WTC11 (cell line): ENCODE measurements around the gene SPINT1. TPM values are rescaled to one million over a fixed set of nuclear protein-coding genes. Genes with fewer than 3 reads are reported as not detected.
A peak's percentile ranks its signal among the peaks of the same experiment; 100 is the strongest.

ENCODE experiments used
- ATAC-seq: fragments of 200-7000 bp; cut with Tn5 transposase; 2 replicates; pipeline ENCODE4 v1.10.0; 2021; ENCODE audit warnings: mild to moderate bottlenecking, moderate library complexity
- CTCF ChIA-PET: fragments of 300-600 bp; sonication (Branson Sonifier 250); formaldehyde crosslinking; loops from one replicate; lab custom pipeline; 2021; ENCODE audit warnings: antibody characterized with exemption; lab: Charles Lee
- POLR2A ChIA-PET: fragments of 350-600 bp; sonication (Branson Sonifier 250); formaldehyde crosslinking; loops from one replicate; lab custom pipeline; 2021; ENCODE audit warnings: antibody characterized with exemption; lab: Charles Lee
- DNase-seq: peaks from one replicate; pipeline ENCODE4 v3.0.0; 2021; ENCODE audit warnings: low spot score
- H3K27ac Mint-ChIP-seq: 2 replicates; pipeline ENCODE4 v1.8.0; 2021; ENCODE audit warnings: mixed read lengths
- H3K27me3 Mint-ChIP-seq: 2 replicates; pipeline ENCODE4 v1.8.0; 2021; ENCODE audit warnings: low read depth, mild to moderate bottlenecking, moderate library complexity, mixed read lengths
- H3K36me3 Mint-ChIP-seq: 2 replicates; pipeline ENCODE4 v1.8.0; 2021; ENCODE audit warnings: mixed read lengths
- H3K4me1 Mint-ChIP-seq: 2 replicates; pipeline ENCODE4 v1.8.0; 2022; ENCODE audit warnings: mixed read lengths
- H3K4me3 Mint-ChIP-seq: 2 replicates; pipeline ENCODE4 v1.8.0; 2021; ENCODE audit warnings: mild to moderate bottlenecking, moderate library complexity, mixed read lengths
- H3K9me3 Mint-ChIP-seq: 2 replicates; pipeline ENCODE4 v1.8.0; 2021; ENCODE audit warnings: mixed read lengths
- CREB1 ChIP-seq: sonication (generic); formaldehyde crosslinking; IDR thresholded peaks from 2 replicates; pipeline ENCODE4 v1.8.0; 2023; ENCODE audit warnings: mild to moderate bottlenecking, missing genetic modification reagents
- ETV6 ChIP-seq: sonication (generic); formaldehyde crosslinking; IDR thresholded peaks from 2 replicates; pipeline ENCODE4 v1.8.1; 2022; ENCODE audit warnings: mild to moderate bottlenecking, missing genetic modification reagents
- GABPB1 ChIP-seq: sonication (generic); formaldehyde crosslinking; IDR thresholded peaks from 2 replicates; pipeline ENCODE4 v1.8.1; 2023; ENCODE audit warnings: mild to moderate bottlenecking, missing genetic modification reagents
- JAZF1 ChIP-seq: fragments of 250-450 bp; sonication (Bioruptor Pico); IDR thresholded peaks from 2 replicates; pipeline ENCODE4 v1.9.0; 2021; ENCODE audit warnings: moderate library complexity, mild to moderate bottlenecking, inconsistent platforms
- NFE2L1 ChIP-seq: sonication (generic); formaldehyde crosslinking; IDR thresholded peaks from 2 replicates; pipeline ENCODE4 v1.8.1; 2023; ENCODE audit warnings: missing genetic modification reagents
- OVOL2 ChIP-seq: fragments of 250-450 bp; sonication (Bioruptor Pico); IDR thresholded peaks from 2 replicates; pipeline ENCODE4 v1.9.0; 2021; ENCODE audit warnings: mild to moderate bottlenecking, borderline replicate concordance
- PRRX2 ChIP-seq: fragments of 250-450 bp; sonication (Bioruptor Pico); IDR thresholded peaks from 2 replicates; pipeline ENCODE4 v1.8.0; 2021; ENCODE audit warnings: mild to moderate bottlenecking
- TEAD4 ChIP-seq: sonication (generic); formaldehyde crosslinking; IDR thresholded peaks from 2 replicates; pipeline ENCODE4 v1.8.0; 2022; ENCODE audit warnings: mild to moderate bottlenecking, missing genetic modification reagents
- ZBTB21 ChIP-seq: sonication (generic); formaldehyde crosslinking; IDR thresholded peaks from 2 replicates; pipeline ENCODE4 v1.8.1; 2023; ENCODE audit warnings: mild to moderate bottlenecking, missing genetic modification reagents, borderline replicate concordance
- ZNF263 ChIP-seq: sonication (generic); formaldehyde crosslinking; IDR thresholded peaks from 2 replicates; pipeline ENCODE4 v1.8.1; 2022; ENCODE audit warnings: low read depth, mild to moderate bottlenecking, moderate library complexity, missing genetic modification reagents
- ZNF671 ChIP-seq: fragments of 250-450 bp; sonication (Bioruptor Pico); IDR thresholded peaks from 2 replicates; pipeline ENCODE4 v1.8.0; 2021; ENCODE audit warnings: mild to moderate bottlenecking
- total RNA-seq: library from RNA; stranded (reverse); gene quantifications from 3 replicates; pipeline ENCODE4 v1.2.3, GENCODE V29; 2021
- TF ChIP-seq, protein P1 (sequence below): sonication (generic); formaldehyde crosslinking; conservative IDR thresholded peaks from 2 replicates; pipeline ENCODE4 v1.8.1; 2023; ENCODE audit warnings: mild to moderate bottlenecking, low read depth, missing genetic modification reagents, moderate library complexity
- TF ChIP-seq, protein P2 (sequence below): sonication (generic); formaldehyde crosslinking; IDR thresholded peaks from 2 replicates; pipeline ENCODE4 v1.8.1; 2022; ENCODE audit warnings: missing genetic modification reagents, borderline replicate concordance
- TF ChIP-seq, protein P3 (sequence below): sonication (generic); formaldehyde crosslinking; IDR thresholded peaks from 2 replicates; pipeline ENCODE4 v1.8.0; 2023; ENCODE audit warnings: missing genetic modification reagents
- TF ChIP-seq, protein P4 (sequence below): sonication (generic); formaldehyde crosslinking; IDR thresholded peaks from 2 replicates; pipeline ENCODE4 v1.8.1; 2023; ENCODE audit warnings: mild to moderate bottlenecking, missing genetic modification reagents, moderate library complexity
- TF ChIP-seq, protein P5 (sequence below): sonication (generic); formaldehyde crosslinking; IDR thresholded peaks from 2 replicates; pipeline ENCODE4 v1.8.0; 2022; ENCODE audit warnings: mild to moderate bottlenecking, missing genetic modification reagents
- TF ChIP-seq, protein P6 (sequence below): fragments of 250-450 bp; sonication (Bioruptor Pico); IDR thresholded peaks from 2 replicates; pipeline ENCODE4 v1.8.0; 2021; ENCODE audit warnings: mild to moderate bottlenecking

SPINT1 gene
- total RNA-seq, 1 experiment from 2014 or later = 140 TPM

DNA sequence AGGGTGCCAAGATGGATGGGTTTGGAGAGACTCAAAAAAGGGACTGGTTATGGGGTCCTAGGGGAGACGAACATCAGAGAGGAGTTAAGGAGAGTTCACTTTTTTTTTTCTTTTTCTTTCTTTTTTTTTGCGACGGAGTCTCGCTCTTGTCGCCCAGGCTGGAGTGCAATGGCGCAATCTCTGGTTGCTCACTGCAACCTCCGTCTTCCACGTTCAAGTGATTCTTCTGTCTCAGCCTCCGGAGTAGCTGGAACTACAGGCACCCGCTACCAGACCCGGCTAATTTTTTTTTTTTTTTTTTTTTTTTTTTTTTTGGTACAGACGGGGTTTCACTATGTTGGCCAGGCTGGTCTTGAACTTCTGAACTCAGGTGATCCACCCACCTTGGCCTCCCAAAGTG, 1.2 kb downstream of the SPINT1 start (continued):
- TF ChIP-seq, protein P1, sequence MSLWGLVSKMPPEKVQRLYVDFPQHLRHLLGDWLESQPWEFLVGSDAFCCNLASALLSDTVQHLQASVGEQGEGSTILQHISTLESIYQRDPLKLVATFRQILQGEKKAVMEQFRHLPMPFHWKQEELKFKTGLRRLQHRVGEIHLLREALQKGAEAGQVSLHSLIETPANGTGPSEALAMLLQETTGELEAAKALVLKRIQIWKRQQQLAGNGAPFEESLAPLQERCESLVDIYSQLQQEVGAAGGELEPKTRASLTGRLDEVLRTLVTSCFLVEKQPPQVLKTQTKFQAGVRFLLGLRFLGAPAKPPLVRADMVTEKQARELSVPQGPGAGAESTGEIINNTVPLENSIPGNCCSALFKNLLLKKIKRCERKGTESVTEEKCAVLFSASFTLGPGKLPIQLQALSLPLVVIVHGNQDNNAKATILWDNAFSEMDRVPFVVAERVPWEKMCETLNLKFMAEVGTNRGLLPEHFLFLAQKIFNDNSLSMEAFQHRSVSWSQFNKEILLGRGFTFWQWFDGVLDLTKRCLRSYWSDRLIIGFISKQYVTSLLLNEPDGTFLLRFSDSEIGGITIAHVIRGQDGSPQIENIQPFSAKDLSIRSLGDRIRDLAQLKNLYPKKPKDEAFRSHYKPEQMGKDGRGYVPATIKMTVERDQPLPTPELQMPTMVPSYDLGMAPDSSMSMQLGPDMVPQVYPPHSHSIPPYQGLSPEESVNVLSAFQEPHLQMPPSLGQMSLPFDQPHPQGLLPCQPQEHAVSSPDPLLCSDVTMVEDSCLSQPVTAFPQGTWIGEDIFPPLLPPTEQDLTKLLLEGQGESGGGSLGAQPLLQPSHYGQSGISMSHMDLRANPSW (CRISPR knock-in tag) = no peak
- no peak for TF ChIP-seq ETV6 (CRISPR knock-in tag)

DNA sequence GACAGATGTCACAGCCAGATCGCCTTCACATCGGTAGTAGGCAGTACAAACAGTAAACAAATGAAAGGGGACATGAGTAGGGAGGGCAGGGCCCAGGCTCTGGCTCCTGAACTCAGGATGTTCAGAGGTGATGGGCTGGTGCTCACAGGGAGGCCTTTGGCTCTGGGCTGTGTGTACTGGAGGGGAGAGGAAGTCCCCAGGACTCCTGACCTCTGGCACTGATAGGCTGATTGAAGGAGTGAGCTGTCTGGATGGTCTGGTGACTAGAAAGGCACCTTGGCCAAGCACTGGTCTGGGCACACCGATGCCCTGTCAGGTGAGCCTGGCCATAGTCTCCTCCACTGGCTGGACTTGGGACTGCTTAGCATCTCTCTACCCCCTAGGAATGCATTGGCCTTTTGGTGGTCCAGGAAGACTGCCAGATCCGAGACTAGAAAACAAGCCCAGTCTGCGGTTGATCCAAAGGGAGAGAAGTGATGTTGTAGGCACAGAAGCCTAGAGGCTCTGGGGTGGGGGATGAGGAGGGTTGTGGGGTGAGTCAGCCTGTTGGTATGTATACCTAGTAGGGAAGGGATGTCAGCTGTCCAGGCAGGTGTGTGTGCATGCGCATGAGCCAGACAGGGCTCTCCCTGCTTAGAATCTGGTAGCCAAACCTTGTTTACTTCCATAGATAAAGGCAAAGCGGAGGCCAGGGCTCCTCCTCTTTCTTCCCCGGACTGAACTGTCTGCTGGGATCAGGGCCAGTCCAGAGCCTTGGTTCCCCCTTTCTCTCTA, 1.9 kb downstream of the SPINT1 start:
- TF ChIP-seq, protein P2, sequence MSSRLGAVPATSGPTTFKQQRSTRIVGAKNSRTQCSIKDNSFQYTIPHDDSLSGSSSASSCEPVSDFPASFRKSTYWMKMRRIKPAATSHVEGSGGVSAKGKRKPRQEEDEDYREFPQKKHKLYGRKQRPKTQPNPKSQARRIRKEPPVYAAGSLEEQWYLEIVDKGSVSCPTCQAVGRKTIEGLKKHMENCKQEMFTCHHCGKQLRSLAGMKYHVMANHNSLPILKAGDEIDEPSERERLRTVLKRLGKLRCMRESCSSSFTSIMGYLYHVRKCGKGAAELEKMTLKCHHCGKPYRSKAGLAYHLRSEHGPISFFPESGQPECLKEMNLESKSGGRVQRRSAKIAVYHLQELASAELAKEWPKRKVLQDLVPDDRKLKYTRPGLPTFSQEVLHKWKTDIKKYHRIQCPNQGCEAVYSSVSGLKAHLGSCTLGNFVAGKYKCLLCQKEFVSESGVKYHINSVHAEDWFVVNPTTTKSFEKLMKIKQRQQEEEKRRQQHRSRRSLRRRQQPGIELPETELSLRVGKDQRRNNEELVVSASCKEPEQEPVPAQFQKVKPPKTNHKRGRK (CRISPR knock-in tag) = no peak
- TF ChIP-seq OVOL2 (CRISPR knock-in tag) (no peak), ZBTB21 (CRISPR knock-in tag) (no peak), NFE2L1 (CRISPR knock-in tag) (no peak), ZNF671 (no peak)
- TF ChIP-seq, protein P3, sequence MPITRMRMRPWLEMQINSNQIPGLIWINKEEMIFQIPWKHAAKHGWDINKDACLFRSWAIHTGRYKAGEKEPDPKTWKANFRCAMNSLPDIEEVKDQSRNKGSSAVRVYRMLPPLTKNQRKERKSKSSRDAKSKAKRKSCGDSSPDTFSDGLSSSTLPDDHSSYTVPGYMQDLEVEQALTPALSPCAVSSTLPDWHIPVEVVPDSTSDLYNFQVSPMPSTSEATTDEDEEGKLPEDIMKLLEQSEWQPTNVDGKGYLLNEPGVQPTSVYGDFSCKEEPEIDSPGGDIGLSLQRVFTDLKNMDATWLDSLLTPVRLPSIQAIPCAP (CRISPR knock-in tag) = no peak
- TF ChIP-seq, protein P4, sequence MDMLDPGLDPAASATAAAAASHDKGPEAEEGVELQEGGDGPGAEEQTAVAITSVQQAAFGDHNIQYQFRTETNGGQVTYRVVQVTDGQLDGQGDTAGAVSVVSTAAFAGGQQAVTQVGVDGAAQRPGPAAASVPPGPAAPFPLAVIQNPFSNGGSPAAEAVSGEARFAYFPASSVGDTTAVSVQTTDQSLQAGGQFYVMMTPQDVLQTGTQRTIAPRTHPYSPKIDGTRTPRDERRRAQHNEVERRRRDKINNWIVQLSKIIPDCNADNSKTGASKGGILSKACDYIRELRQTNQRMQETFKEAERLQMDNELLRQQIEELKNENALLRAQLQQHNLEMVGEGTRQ (CRISPR knock-in tag) = no peak
- TF ChIP-seq, all 79 proteins: peak for 0
- H3K36me3 Mint-ChIP-seq = peaks cover 18% of the 10 kb centered on the region
- DNase-seq (peak; percentile 35), ATAC-seq (peak; percentile 9)
- no peaks in the 10 kb centered on the region for H3K9me3 Mint-ChIP-seq
- H3K4me1 Mint-ChIP-seq = peaks cover 41% of the 10 kb centered on the region
- CTCF ChIA-PET = interaction anchor here (0.7 to 9.6 kb wide), 6 partner anchors 13 to 98 kb away, joined by 3 to 177 read pairs (median 16); partner anchors contain the start of gene VPS18
- H3K27me3 Mint-ChIP-seq = no peaks in the 10 kb centered on the region; the same call in 1 of the 2 replicates
- peak overlapping the region; percentile 93 for H3K27ac Mint-ChIP-seq
- H3K4me3 Mint-ChIP-seq = peak overlapping the region; percentile 93
- POLR2A ChIA-PET = interaction anchor here (0.5 to 2.6 kb wide), 4 partner anchors 28 to 49 kb away, joined by 4 to 15 read pairs (median 10); partner anchors contain the start of genes DNAJC17, RHOV, VPS18 and ZFYVE19

DNA sequence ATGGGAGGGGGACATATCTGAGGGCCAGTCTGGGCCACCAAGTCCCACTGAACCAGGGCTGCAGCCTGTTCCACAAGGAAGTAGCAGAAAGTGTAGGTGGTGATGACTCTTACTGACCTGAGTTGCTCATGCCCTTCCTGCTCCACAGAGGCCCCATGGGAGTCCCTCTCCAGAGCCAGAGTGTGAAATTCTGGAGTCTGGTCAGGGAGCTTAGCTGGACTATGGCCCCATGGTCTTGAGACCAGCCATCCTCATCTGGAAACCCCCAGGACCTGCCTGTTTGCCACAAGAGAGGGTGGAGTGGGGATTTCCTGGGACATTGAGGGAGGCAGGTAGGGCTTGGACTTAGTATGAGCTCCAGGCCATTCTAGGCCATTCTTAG, 3.0 kb downstream of the SPINT1 start:
- Mint-ChIP-seq H3K4me1 (peaks cover 41% of the 10 kb centered on the region), H3K9me3 (no peaks in the 10 kb centered on the region), H3K27ac (peak overlapping the region; percentile 32), H3K27me3 (no peaks in the 10 kb centered on the region; the same call in 1 of the 2 replicates), H3K36me3 (peaks cover 26% of the 10 kb centered on the region), H3K4me3 (peak overlapping the region; percentile 93)
- ChIA-PET POLR2A (no interaction called here), CTCF (interaction anchor here (0.6 to 9.6 kb wide), 11 partner anchors 9 to 100 kb away, joined by 3 to 177 read pairs (median 6); partner anchors contain the start of genes GCHFR, RHOV and VPS18)
- DNase-seq (no peak), ATAC-seq (no peak)
- TF ChIP-seq, protein P2 (CRISPR knock-in tag) = no peak
- no peak for TF ChIP-seq JAZF1 (CRISPR knock-in tag)
- TF ChIP-seq, protein P5, sequence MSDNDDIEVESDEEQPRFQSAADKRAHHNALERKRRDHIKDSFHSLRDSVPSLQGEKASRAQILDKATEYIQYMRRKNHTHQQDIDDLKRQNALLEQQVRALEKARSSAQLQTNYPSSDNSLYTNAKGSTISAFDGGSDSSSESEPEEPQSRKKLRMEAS (CRISPR knock-in tag) = no peak
- TF ChIP-seq, protein P6, sequence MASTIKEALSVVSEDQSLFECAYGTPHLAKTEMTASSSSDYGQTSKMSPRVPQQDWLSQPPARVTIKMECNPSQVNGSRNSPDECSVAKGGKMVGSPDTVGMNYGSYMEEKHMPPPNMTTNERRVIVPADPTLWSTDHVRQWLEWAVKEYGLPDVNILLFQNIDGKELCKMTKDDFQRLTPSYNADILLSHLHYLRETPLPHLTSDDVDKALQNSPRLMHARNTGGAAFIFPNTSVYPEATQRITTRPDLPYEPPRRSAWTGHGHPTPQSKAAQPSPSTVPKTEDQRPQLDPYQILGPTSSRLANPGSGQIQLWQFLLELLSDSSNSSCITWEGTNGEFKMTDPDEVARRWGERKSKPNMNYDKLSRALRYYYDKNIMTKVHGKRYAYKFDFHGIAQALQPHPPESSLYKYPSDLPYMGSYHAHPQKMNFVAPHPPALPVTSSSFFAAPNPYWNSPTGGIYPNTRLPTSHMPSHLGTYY = no peak
- no peak for TF ChIP-seq TEAD4
- TF ChIP-seq PRRX2 (CRISPR knock-in tag) = no peak
- TF ChIP-seq CREB1 = no peak
- TF ChIP-seq, protein P3 (CRISPR knock-in tag) = no peak
- no peak for TF ChIP-seq GABPB1 (CRISPR knock-in tag)
- no peak for TF ChIP-seq ZBTB21 (CRISPR knock-in tag)
- no peak for TF ChIP-seq ZNF263 (CRISPR knock-in tag)
- TF ChIP-seq ZNF671 = no peak
